T-cell (primary cell): ENCODE results near the gene LAYN. TPM values are rescaled to one million over a fixed set of nuclear protein-coding genes. Genes with fewer than 3 reads are reported as not detected.

Experiments
- ATAC-seq, 4 experiments: fragments of 200-7000 bp in 3 of 4; fragments of 150-1000 bp in 1 of 4; cut with Tn5 transposase; replicated peaks in 1 of 4; 1 replicate in 3 of 4; 2 replicates in 1 of 4; pipeline ENCODE4 v1.10.0; 2021; ENCODE audit warnings: moderate library complexity in 3 of 4, mild to moderate bottlenecking in 2 of 4, moderate number of reproducible peaks in 1 of 4
- CTCF ChIA-PET, 2 donors: fragments of 300-600 bp; sonication (Branson Sonifier 250); formaldehyde crosslinking; loops; one replicate each; lab custom pipeline; 2022; ENCODE audit warnings: antibody characterized with exemption in 2 of 2; lab: Charles Lee
- POLR2A ChIA-PET, 2 donors: fragments of 300-600 bp; sonication (Branson Sonifier 250); formaldehyde crosslinking; loops; one replicate each; lab custom pipeline; 2022; ENCODE audit warnings: antibody characterized with exemption in 2 of 2; lab: Charles Lee
- DNase-seq, 35 experiments: peaks; one replicate each; pipeline versions ENCODE4 v3.0.0 to v3.0.0-alpha.2; 2013 to 2023
- H3K27ac ChIP-seq: one replicate; pipeline ENCODE4 v1.5.1; 2013; ENCODE audit warnings: low read length
- H3K27me3 ChIP-seq, 2 experiments: replicated peaks in 1 of 2; 1 replicate in 1 of 2; 2 replicates in 1 of 2; pipeline versions ENCODE4 v1.6.1 to v1.7.0; 2013; ENCODE audit warnings: low read length in 1 of 2, mixed read lengths in 1 of 2; ENCODE audit not compliant: control insufficient read depth in 2 of 2, insufficient read depth in 2 of 2; ENCODE audit errors: extremely low read depth in 1 of 2
- H3K36me3 ChIP-seq, 2 donors: 1 replicate in 1 of 2; 2 replicates in 1 of 2; pipeline versions ENCODE4 v1.6.1 to v1.7.0; 2013; ENCODE audit warnings: low read length in 1 of 2; ENCODE audit not compliant: control insufficient read depth in 2 of 2, insufficient read depth in 1 of 2; ENCODE audit errors: extremely low read depth in 1 of 2
- H3K4me1 ChIP-seq, 2 experiments: 1 replicate in 1 of 2; 2 replicates in 1 of 2; pipeline versions ENCODE4 v1.6.1 to v1.7.0; 2013; ENCODE audit warnings: low read length in 2 of 2, mixed read lengths in 1 of 2; ENCODE audit not compliant: insufficient read depth in 2 of 2, control insufficient read depth in 1 of 2; ENCODE audit errors: extremely low read depth in 1 of 2
- H3K4me3 ChIP-seq, 2 donors: 1 replicate in 1 of 2; 2 replicates in 1 of 2; pipeline versions ENCODE4 v1.5.1 to v1.7.0; 2013; ENCODE audit warnings: mild to moderate bottlenecking in 2 of 2, low read length in 1 of 2, moderate library complexity in 1 of 2; ENCODE audit not compliant: control insufficient read depth in 1 of 2; ENCODE audit errors: extremely low read depth in 1 of 2
- H3K9me3 ChIP-seq: 2 replicates; pipeline ENCODE4 v1.7.0; 2013
- H3K27ac Mint-ChIP-seq, 2 donors: one replicate each; pipeline ENCODE4 v1.8.0; 2020 to 2021; ENCODE audit warnings: mild to moderate bottlenecking in 2 of 2, mixed read lengths in 2 of 2
- H3K27me3 Mint-ChIP-seq, 2 donors: one replicate each; pipeline ENCODE4 v1.8.0; 2021 to 2022; ENCODE audit warnings: mixed read lengths in 2 of 2
- H3K36me3 Mint-ChIP-seq: one replicate; pipeline ENCODE4 v1.8.0; 2021; ENCODE audit warnings: mixed read lengths
- H3K4me1 Mint-ChIP-seq, 3 donors: one replicate each; pipeline ENCODE4 v1.8.0; 2020 to 2022; ENCODE audit warnings: mixed read lengths in 3 of 3, mild to moderate bottlenecking in 1 of 3
- H3K4me3 Mint-ChIP-seq, 3 donors: one replicate each; pipeline ENCODE4 v1.8.0; 2020 to 2022; ENCODE audit warnings: mild to moderate bottlenecking in 3 of 3, mixed read lengths in 3 of 3, moderate library complexity in 3 of 3
- H3K9me3 Mint-ChIP-seq, 3 donors: one replicate each; pipeline ENCODE4 v1.8.0; 2020 to 2022; ENCODE audit warnings: mixed read lengths in 3 of 3
- WGBS: methylation state at CpG from one replicate; pipeline ENCODE4 v1.1.5; 2013; ENCODE audit warnings: missing lambda C conversion rate; ENCODE audit not compliant: insufficient coverage; 5-methylcytosine and 5-hydroxymethylcytosine counted together
- total RNA-seq, 35 experiments: library from RNA in 6 of 35; stranded (reverse) in 6 of 35; fragments of 120-200 nt in 1 of 35; gene quantifications; one replicate each; pipeline versions ENCODE4 v1.2.1 to v1.2.4 and lab custom pipeline; 2013 to 2026

Gene LAYN
- total RNA-seq (1 to 10 TPM; 1.0 to 3.5 (median 2.6) TPM), total RNA-seq (lab: John Stamatoyannopoulos, UW) (0.50 to 17.2 (median 3.9) reads per million in 29 experiments)
- 0.41 TPM for total RNA-seq (2013)

- H3K36me3 ChIP-seq: no peaks in the 10 kb centered on the region
- H3K27ac ChIP-seq: no peak within 1 kb of the TSS
- ChIA-PET POLR2A (no interaction called here), CTCF (no interaction called here)
- Mint-ChIP-seq H3K9me3 (no peaks in the 10 kb centered on the region), H3K4me3 (peak within 1 kb of the TSS; percentile 67 to 86 (median 67)), H3K4me1 (peaks cover 22 to 38% (median 29%) of the 10 kb centered on the region in 3 donors), H3K27me3 (peaks cover 32 to 76% of the 10 kb centered on the region in 2 donors), H3K27ac (peak within 1 kb of the TSS; percentile 55 to 88), H3K36me3 (no peaks in the 10 kb centered on the region)
- 14% methylated on average over 70 of the region's 70 CpGs for WGBS
- ATAC-seq (peak; percentile 47 to 64 (median 54)), DNase-seq (peak in 25 of 35 experiments; percentile 11 to 55 (median 31))
- peak within 1 kb of the TSS; percentile 41 to 78 for H3K4me3 ChIP-seq
- peaks cover 12 to 26% of the 10 kb centered on the region in 2 experiments for H3K4me1 ChIP-seq
- H3K9me3 ChIP-seq: no peaks in the 10 kb centered on the region
- H3K27me3 ChIP-seq: peaks cover 0 to 32% of the 10 kb centered on the region in 2 experiments
These were observed at the start of gene LAYN for GRCh38 chr11:111540114-111540936. TSS of gene LAYN (plus strand) at chr11:111540720. CDS start at chr11:111540844, 124 bp downstream.

DNA sequence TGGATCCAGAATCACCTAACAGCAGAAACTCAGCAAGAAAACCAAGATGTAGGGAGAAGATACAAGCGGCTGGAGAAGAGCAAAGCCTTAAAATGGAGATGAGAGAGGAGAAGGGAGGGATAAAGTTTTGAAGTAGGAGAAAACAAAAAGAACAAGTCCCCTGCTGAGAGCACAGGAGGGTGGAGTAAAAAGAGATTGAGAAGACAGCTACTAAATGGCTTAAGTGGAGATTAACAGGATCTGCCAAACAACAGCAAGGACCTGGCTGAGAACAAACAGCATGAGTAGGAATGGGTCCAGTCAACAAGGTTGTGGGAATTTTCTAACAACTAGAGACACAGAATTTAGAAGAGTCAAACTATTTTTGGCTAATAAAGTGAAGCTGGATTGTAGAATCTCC is 46.5 kb upstream of the LAYN start:
- Mint-ChIP-seq H3K4me3 (no peak overlapping the region), H3K27ac (no peak overlapping the region), H3K4me1 (no peaks in the 10 kb centered on the region), H3K9me3 (no peaks in the 10 kb centered on the region), H3K27me3 (peaks cover 17 to 21% of the 10 kb centered on the region in 2 donors), H3K36me3 (no peaks in the 10 kb centered on the region)
- H3K4me1 ChIP-seq: no peaks in the 10 kb centered on the region
- DNase-seq: no peak
- CTCF ChIA-PET: no interaction called here
- ATAC-seq: no peak
- H3K36me3 ChIP-seq: no peaks in the 10 kb centered on the region
- peaks cover 0 to 3% of the 10 kb centered on the region in 2 experiments for H3K27me3 ChIP-seq
- POLR2A ChIA-PET: no interaction called here
- 67% methylated on average over 1 of the region's 1 CpG for WGBS
- no peak overlapping the region for H3K4me3 ChIP-seq
- H3K27ac ChIP-seq: no peak overlapping the region
- H3K9me3 ChIP-seq: no peaks in the 10 kb centered on the region

GRCh38 chr11:111499483-111499882 is 41.0 kb upstream of the LAYN start:
- no peaks in the 10 kb centered on the region for H3K36me3 ChIP-seq
- no peaks in the 10 kb centered on the region for H3K4me1 Mint-ChIP-seq
- H3K9me3 ChIP-seq: no peaks in the 10 kb centered on the region
- no peak overlapping the region for H3K27ac Mint-ChIP-seq
- ATAC-seq (no peak), DNase-seq (no peak)
- H3K36me3 Mint-ChIP-seq: no peaks in the 10 kb centered on the region
- H3K27ac ChIP-seq: no peak overlapping the region
- no peaks in the 10 kb centered on the region for H3K9me3 Mint-ChIP-seq
- peaks cover 27 to 33% of the 10 kb centered on the region in 2 donors for H3K27me3 Mint-ChIP-seq
- no CpG with 5 or more reads among the region's 5 CpGs for WGBS
- H3K4me3 ChIP-seq: no peak overlapping the region
- ChIA-PET POLR2A (no interaction called here), CTCF (no interaction called here)
- H3K27me3 ChIP-seq: peaks cover 0 to 7% of the 10 kb centered on the region in 2 experiments
- H3K4me1 ChIP-seq: no peaks in the 10 kb centered on the region
- no peak overlapping the region for H3K4me3 Mint-ChIP-seq

DNA sequence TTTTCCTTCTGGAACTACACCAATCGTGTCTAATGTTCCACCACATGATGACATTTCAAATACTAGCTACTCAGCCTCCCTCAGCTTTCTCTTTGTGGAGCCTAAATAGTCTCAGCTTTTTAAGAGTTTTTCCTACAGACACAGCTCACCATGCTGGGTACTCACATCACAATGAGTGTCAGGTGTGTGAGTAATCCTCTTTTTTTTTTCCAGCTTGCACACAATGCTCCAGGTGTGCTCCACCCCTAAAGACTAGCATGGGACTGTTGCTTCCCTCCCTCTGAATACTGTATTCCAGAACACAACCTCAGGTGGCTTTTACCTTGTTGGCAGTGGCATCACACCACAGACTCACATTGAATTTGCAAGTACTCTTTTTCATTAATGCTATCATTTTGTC is 40.0 kb upstream of the LAYN start:
- no peaks in the 10 kb centered on the region for H3K4me1 ChIP-seq
- H3K27me3 Mint-ChIP-seq: peaks cover 21 to 34% of the 10 kb centered on the region in 2 donors
- no peak for DNase-seq
- no peak for ATAC-seq
- ChIA-PET CTCF (no interaction called here), POLR2A (no interaction called here)
- H3K27me3 ChIP-seq: peaks cover 0 to 3% of the 10 kb centered on the region in 2 experiments
- no peak overlapping the region for H3K4me3 Mint-ChIP-seq
- no peak overlapping the region for H3K4me3 ChIP-seq
- no peaks in the 10 kb centered on the region for H3K36me3 Mint-ChIP-seq
- no peaks in the 10 kb centered on the region for H3K9me3 Mint-ChIP-seq
- H3K27ac ChIP-seq: no peak overlapping the region
- H3K9me3 ChIP-seq: no peaks in the 10 kb centered on the region
- 75% methylated on average over 1 of the region's 1 CpG for WGBS
- H3K27ac Mint-ChIP-seq: no peak overlapping the region
- no peaks in the 10 kb centered on the region for H3K36me3 ChIP-seq
- H3K4me1 Mint-ChIP-seq: no peaks in the 10 kb centered on the region

DNA sequence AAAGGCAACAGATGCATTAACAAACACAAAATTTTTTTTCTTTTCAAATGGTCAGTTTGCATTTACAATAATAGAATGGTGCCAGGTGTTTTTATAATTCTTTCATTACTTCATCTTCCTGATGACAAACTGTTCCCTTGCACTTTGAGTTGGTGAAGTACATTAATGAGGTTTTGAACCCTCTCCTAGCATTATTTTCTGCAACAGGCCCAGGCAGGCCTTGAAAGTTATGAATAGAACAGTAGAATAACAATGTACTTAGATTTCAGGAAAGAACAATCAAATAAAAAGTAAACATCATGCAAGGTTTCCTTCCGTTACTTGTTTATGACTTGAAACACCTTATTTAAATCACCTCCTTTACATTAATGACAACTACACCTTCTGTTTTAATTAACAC is 37.9 kb upstream of the LAYN start:
- ATAC-seq: no peak
- H3K4me1 ChIP-seq: no peaks in the 10 kb centered on the region
- peaks cover 21 to 38% of the 10 kb centered on the region in 2 donors for H3K27me3 Mint-ChIP-seq
- ChIA-PET CTCF (no interaction called here), POLR2A (no interaction called here)
- no peaks in the 10 kb centered on the region for H3K36me3 Mint-ChIP-seq
- no CpG with 5 or more reads among the region's 1 CpG for WGBS
- H3K36me3 ChIP-seq: no peaks in the 10 kb centered on the region
- H3K9me3 ChIP-seq: no peaks in the 10 kb centered on the region
- no peak for DNase-seq
- no peak overlapping the region for H3K4me3 ChIP-seq
- H3K4me1 Mint-ChIP-seq: no peaks in the 10 kb centered on the region
- H3K27me3 ChIP-seq: peaks cover 0 to 3% of the 10 kb centered on the region in 2 experiments
- no peak overlapping the region for H3K4me3 Mint-ChIP-seq
- H3K27ac Mint-ChIP-seq: no peak overlapping the region
- no peaks in the 10 kb centered on the region for H3K9me3 Mint-ChIP-seq
- H3K27ac ChIP-seq: no peak overlapping the region

GRCh38 chr11:111510311-111510710 is 30.2 kb upstream of the LAYN start:
- no peaks in the 10 kb centered on the region for H3K9me3 Mint-ChIP-seq
- H3K36me3 Mint-ChIP-seq: no peaks in the 10 kb centered on the region
- H3K9me3 ChIP-seq: no peaks in the 10 kb centered on the region
- ATAC-seq (no peak), DNase-seq (no peak)
- no peak overlapping the region for H3K4me3 Mint-ChIP-seq
- no peak overlapping the region for H3K27ac Mint-ChIP-seq
- H3K4me3 ChIP-seq: no peak overlapping the region
- no CpG with 5 or more reads among the region's 1 CpG for WGBS
- peaks cover 13 to 14% of the 10 kb centered on the region in 2 experiments for H3K4me1 ChIP-seq
- H3K36me3 ChIP-seq: no peaks in the 10 kb centered on the region
- H3K4me1 Mint-ChIP-seq: peaks cover 0 to 16% (median 14%) of the 10 kb centered on the region in 3 donors
- ChIA-PET CTCF (no interaction called here), POLR2A (interaction anchor here in 1 of 2 donors (0.7 kb wide), 1 partner anchor 46 kb away, joined by 4 read pairs; no protein-coding TSS in a partner anchor)
- peaks cover 12 to 24% of the 10 kb centered on the region in 2 experiments for H3K27me3 ChIP-seq
- no peak overlapping the region for H3K27ac ChIP-seq
- H3K27me3 Mint-ChIP-seq: peaks cover 37 to 59% of the 10 kb centered on the region in 2 donors
